GM21717 (cell line): ENCODE measurements around the gene KRT32.
"Not testable (repeated sequence)": the region's sequence is repeated elsewhere in the genome, so short reads cannot be mapped to it uniquely, and the experiment has no call there.

ENCODE experiments used
- ATAC-seq: cut with Tn5 transposase; IDR thresholded peaks from one replicate; pipeline ENCODE4 v1.9.1; 2021; ENCODE audit warnings: mild to moderate bottlenecking, moderate library complexity; ENCODE audit not compliant: unreplicated experiment

KRT32 gene

GRCh38 chr17:41433586-41433985 is 33.6 kb downstream of the KRT32 start:
- no peak for ATAC-seq

GRCh38 chr17:41430376-41430775 is 36.8 kb downstream of the KRT32 start:
- ATAC-seq: not testable (repeated sequence)

GRCh38 chr17:41429667-41430066 is 37.5 kb downstream of the KRT32 start:
- ATAC-seq: no peak

GRCh38 chr17:41428591-41429291 is 38.4 kb downstream of the KRT32 start:
- ATAC-seq: no peak

- no peak for ATAC-seq
These were observed 43.0 kb downstream of the KRT32 start, which contains the start of gene KRT37 for GRCh38 chr17:41424111-41424635. Gene KRT37 (minus strand): TSS chr17:41424585. CDS start chr17:41424523, 62 bp downstream.

GRCh38 chr17:41422586-41422985 is 44.6 kb downstream of the KRT32 start:
- not testable (repeated sequence) for ATAC-seq

GRCh38 chr17:41421617-41422016 is 45.6 kb downstream of the KRT32 start:
- no peak for ATAC-seq

- ATAC-seq: no peak
These were observed 46.1 kb downstream of the KRT32 start for GRCh38 chr17:41421116-41421515.

GRCh38 chr17:41420134-41420533 is 47.1 kb downstream of the KRT32 start:
- no peak for ATAC-seq

GRCh38 chr17:41419716-41420115 is 47.5 kb downstream of the KRT32 start:
- ATAC-seq: no peak

GRCh38 chr17:41418116-41418860 is 48.9 kb downstream of the KRT32 start:
- no peak for ATAC-seq

- ATAC-seq: no peak
These were observed 49.6 kb downstream of the KRT32 start for GRCh38 chr17:41417576-41418015.

- no peak for ATAC-seq
These were observed 50.1 kb downstream of the KRT32 start for GRCh38 chr17:41417127-41417526.

- ATAC-seq: no peak
These were observed 50.7 kb downstream of the KRT32 start for GRCh38 chr17:41416479-41416878.

GRCh38 chr17:41415833-41416335 is 51.3 kb downstream of the KRT32 start:
- ATAC-seq: no peak

- no peak for ATAC-seq
These were observed 51.8 kb downstream of the KRT32 start for GRCh38 chr17:41415411-41415810.

GRCh38 chr17:41413982-41414381 is 53.2 kb downstream of the KRT32 start:
- ATAC-seq: no peak

GRCh38 chr17:41413353-41413957 is 53.7 kb downstream of the KRT32 start:
- ATAC-seq: no peak

GRCh38 chr17:41411072-41411840 is 55.9 kb downstream of the KRT32 start:
- no peak for ATAC-seq
